Liver (tissue), 9 donors: ENCODE measurements around the gene FGF12. TPM values are rescaled to one million over a fixed set of nuclear protein-coding genes. Genes with fewer than 3 reads are reported as not detected.

Experiments used
- DNase-seq: peaks from one replicate; pipeline ENCODE4 v3.0.0-alpha.2; 2017; ENCODE audit warnings: low spot score
- H3K27ac ChIP-seq, 2 donors: one replicate each; pipeline ENCODE4 v1.7.0; 2013; ENCODE audit warnings: inconsistent platforms in 2 of 2, low read length in 2 of 2, control low read depth in 1 of 2, low read depth in 1 of 2, mild to moderate bottlenecking in 1 of 2
- H3K27me3 ChIP-seq, 4 donors: one replicate each; pipeline versions ENCODE4 v1.6.1 to v1.7.0; 2013; ENCODE audit warnings: low read length in 3 of 4, inconsistent platforms in 1 of 4, mild to moderate bottlenecking in 1 of 4, moderate library complexity in 1 of 4; ENCODE audit not compliant: control insufficient read depth in 4 of 4, insufficient read depth in 4 of 4
- H3K36me3 ChIP-seq, 4 donors: one replicate each; pipeline versions ENCODE4 v1.6.1 to v1.7.0; 2013; ENCODE audit warnings: low read length in 3 of 4, mild to moderate bottlenecking in 3 of 4, low read depth in 1 of 4, moderate library complexity in 1 of 4; ENCODE audit not compliant: control insufficient read depth in 4 of 4, insufficient read depth in 3 of 4
- H3K4me1 ChIP-seq, 4 donors: one replicate each; pipeline versions ENCODE4 v1.6.1 to v1.7.0; 2013; ENCODE audit warnings: low read length in 3 of 4, mild to moderate bottlenecking in 3 of 4, moderate library complexity in 1 of 4; ENCODE audit not compliant: control insufficient read depth in 4 of 4, insufficient read depth in 4 of 4
- H3K4me3 ChIP-seq, 3 donors: one replicate each; pipeline versions ENCODE4 v1.6.1 to v1.7.0; 2013; ENCODE audit warnings: low read length in 3 of 3, control low read depth in 1 of 3, low read depth in 1 of 3, mild to moderate bottlenecking in 1 of 3
- H3K9ac ChIP-seq, 2 donors: one replicate each; pipeline ENCODE4 v1.7.0; 2013; ENCODE audit warnings: low read length in 2 of 2, mild to moderate bottlenecking in 2 of 2, moderate library complexity in 2 of 2, control low read depth in 1 of 2, low read depth in 1 of 2
- H3K9me3 ChIP-seq, 4 donors: one replicate each; pipeline versions ENCODE4 v1.6.1 to v1.7.0; 2013; ENCODE audit warnings: low read length in 3 of 4; ENCODE audit not compliant: control insufficient read depth in 4 of 4
- ATF3 ChIP-seq: IDR thresholded peaks from 2 replicates; pipeline ENCODE4 v1.6.1; 2016; ENCODE audit warnings: antibody characterized with exemption
- CTCF ChIP-seq: fragments of 150-350 bp; IDR thresholded peaks from 2 replicates; pipeline ENCODE4 v1.5.1; 2017; ENCODE audit warnings: improper control_type of control experiment, low read depth, low read length; ENCODE audit not compliant: missing input control
- EGR1 ChIP-seq, 2 donors: IDR thresholded peaks; 2 replicates each; pipeline ENCODE4 v1.6.1; 2016 to 2018; ENCODE audit warnings: antibody characterized with exemption in 2 of 2, low read depth in 2 of 2
- FOXA1 ChIP-seq: IDR thresholded peaks from 2 replicates; pipeline ENCODE4 v1.6.1; 2016; ENCODE audit warnings: antibody characterized with exemption
- FOXA2 ChIP-seq: IDR thresholded peaks from 2 replicates; pipeline ENCODE4 v1.6.1; 2016; ENCODE audit warnings: antibody characterized with exemption
- GABPA ChIP-seq, 2 donors: IDR thresholded peaks in 1 of 2; conservative IDR thresholded peaks in 1 of 2; 2 replicates each; pipeline ENCODE4 v1.6.1; 2016; ENCODE audit warnings: antibody characterized with exemption in 2 of 2, mild to moderate bottlenecking in 1 of 2, moderate library complexity in 1 of 2
- HNF4G ChIP-seq: IDR thresholded peaks from 2 replicates; pipeline ENCODE4 v1.6.1; 2016; ENCODE audit warnings: antibody characterized with exemption
- JUND ChIP-seq, 2 donors: IDR thresholded peaks; 2 replicates each; pipeline ENCODE4 v1.6.1; 2016; ENCODE audit warnings: antibody characterized with exemption in 2 of 2
- MAX ChIP-seq: IDR thresholded peaks from 2 replicates; pipeline ENCODE4 v1.6.1; 2016; ENCODE audit warnings: antibody characterized with exemption
- NR2F2 ChIP-seq: IDR thresholded peaks from 2 replicates; pipeline ENCODE4 v1.6.1; 2016; ENCODE audit warnings: antibody characterized with exemption
- RAD21 ChIP-seq, 2 donors: IDR thresholded peaks; 2 replicates each; pipeline ENCODE4 v1.6.1; 2016; ENCODE audit warnings: antibody characterized with exemption in 2 of 2, mild to moderate bottlenecking in 2 of 2
- REST ChIP-seq: IDR thresholded peaks from 2 replicates; pipeline ENCODE4 v1.6.1; 2016; ENCODE audit warnings: antibody characterized with exemption, mild to moderate bottlenecking
- RXRA ChIP-seq, 2 donors: IDR thresholded peaks; 2 replicates each; pipeline ENCODE4 v1.6.1; 2017 to 2018; ENCODE audit warnings: antibody characterized with exemption in 2 of 2, mild to moderate bottlenecking in 1 of 2
- SP1 ChIP-seq: IDR thresholded peaks from 2 replicates; pipeline ENCODE4 v1.6.1; 2018; ENCODE audit warnings: antibody characterized with exemption, mild to moderate bottlenecking
- TAF1 ChIP-seq: conservative IDR thresholded peaks from 2 replicates; pipeline ENCODE4 v1.6.1; 2016; ENCODE audit warnings: antibody characterized with exemption, mild to moderate bottlenecking
- YY1 ChIP-seq: IDR thresholded peaks from 2 replicates; pipeline ENCODE4 v1.6.1; 2016; ENCODE audit warnings: antibody characterized with exemption, mild to moderate bottlenecking
- ZBTB33 ChIP-seq: IDR thresholded peaks from 2 replicates; pipeline ENCODE4 v1.6.1; 2016; ENCODE audit warnings: antibody characterized with exemption
- WGBS: extraction: QIAGEN DNeasy Blood & Tissue Kit; methylation state at CpG from one replicate; pipeline ENCODE4 v1.1.7; 2013; 5-methylcytosine and 5-hydroxymethylcytosine counted together
- polyA plus RNA-seq, 2 donors: library from polyadenylated mRNA; stranded (reverse) in 1 of 2; unstranded in 1 of 2; fragments of 200-250 nt in 1 of 2; fragments of >200 nt in 1 of 2; fragmentation: Nextera tagmentation in 1 of 2; extraction: Ambion mirVana in 1 of 2; gene quantifications; one replicate each; pipeline versions ENCODE4 v1.2.1 to v1.2.3, GENCODE V29; 2013 to 2015
- total RNA-seq, 2 donors: library from RNA; depleted of rRNA; stranded (reverse); fragments of >200 nt; gene quantifications; one replicate each; pipeline ENCODE4 v1.2.3, GENCODE V29; 2014
- donor health status: healthy.
- donor health status: healthy.
- donor health status: healthy.
- donor health status: healthy.
- donor health status: healthy.

FGF12 gene
- total and polyA plus RNA-seq, 4 donors, result 0.11 to 0.59 (median 0.19) TPM

- Histone ChIP-seq H3K9ac (no peak overlapping the region), H3K27me3 (no peaks in the 10 kb centered on the region), H3K4me1 (no peaks in the 10 kb centered on the region), H3K27ac (no peak overlapping the region), H3K36me3 (no peaks in the 10 kb centered on the region), H3K9me3 (no peaks in the 10 kb centered on the region), H3K4me3 (no peak overlapping the region)
- no peak for TF ChIP-seq SP1
- no peak for TF ChIP-seq GABPA (IDR thresholded peaks at IDR 0.05 in 1 of 2, conservative IDR thresholded peaks at IDR 0.05 in 1 of 2)
- no peak for TF ChIP-seq REST
- no peak for TF ChIP-seq HNF4G
- TF ChIP-seq ATF3, result no peak
- TF ChIP-seq MAX, result no peak
- TF ChIP-seq EGR1 (IDR thresholded peaks at IDR 0.05; ENCODE audit: low read depth in 2 of 2), result no peak
- TF ChIP-seq CTCF, result no peak
- no peak for TF ChIP-seq TAF1
- no peak for TF ChIP-seq FOXA2
- no peak for TF ChIP-seq YY1
- no peak for TF ChIP-seq ZBTB33
- TF ChIP-seq JUND (IDR thresholded peaks at IDR 0.05), result no peak
- TF ChIP-seq NR2F2, result no peak
- no peak for TF ChIP-seq RAD21 (IDR thresholded peaks at IDR 0.05)
- TF ChIP-seq FOXA1, result no peak
- no peak for DNase-seq
- WGBS, result 78% methylated on average over 7 of the region's 7 CpGs
These were observed 244.9 kb downstream of the FGF12 start for GRCh38 chr3:192482391-192482790.

- no peak for DNase-seq
- H3K4me1 ChIP-seq, result no peaks in the 10 kb centered on the region
- H3K4me3 ChIP-seq, result no peak overlapping the region
- no peaks in the 10 kb centered on the region for H3K36me3 ChIP-seq
- WGBS, result 77% methylated on average over 5 of the region's 5 CpGs
- no peak overlapping the region for H3K27ac ChIP-seq
- H3K27me3 ChIP-seq, result peaks cover 0 to 6% (median 1%) of the 10 kb centered on the region in 4 donors
- H3K9ac ChIP-seq, result no peak overlapping the region
- no peaks in the 10 kb centered on the region for H3K9me3 ChIP-seq
- TF ChIP-seq RXRA (IDR thresholded peaks at IDR 0.05) (no peak), REST (no peak), FOXA1 (no peak), CTCF (no peak), MAX (no peak), YY1 (no peak)
These were observed 245.7 kb downstream of the FGF12 start for GRCh38 chr3:192481638-192482037.
